SU-DHL-6 (cell line): ENCODE data around the gene ZNF831.

Source experiments
- H2AFZ ChIP-seq: fragments of 200-600 bp; sonication (generic); 2 replicates; pipeline ENCODE4 v1.6.1; 2014; ENCODE audit warnings: low read depth, mild to moderate bottlenecking, moderate library complexity, mixed read lengths, antibody characterized with exemption, low read length; ENCODE audit not compliant: severe bottlenecking
- H3F3A ChIP-seq: fragments of 200-600 bp; shearing (Covaris generic); 2 replicates; pipeline ENCODE4 v1.6.0; 2016; ENCODE audit warnings: antibody characterized with exemption, mild to moderate bottlenecking; ENCODE audit not compliant: insufficient read depth
- H3K27ac ChIP-seq: fragments of 200-600 bp; sonication (generic); 2 replicates; pipeline ENCODE4 v1.5.1; 2016; ENCODE audit warnings: low read depth, mild to moderate bottlenecking, low read length, moderate library complexity, mixed read lengths
- H3K27me3 ChIP-seq: fragments of 200-600 bp; sonication (generic), shearing (Covaris generic); 2 replicates; pipeline ENCODE4 v1.6.0; 2014; ENCODE audit warnings: mild to moderate bottlenecking, low read length
- H3K36me3 ChIP-seq: fragments of 200-600 bp; sonication (generic); 2 replicates; pipeline ENCODE4 v1.6.1; 2014; ENCODE audit warnings: mild to moderate bottlenecking, low read length, mixed read lengths
- H3K4me2 ChIP-seq: fragments of 300-600, 200-600 bp; shearing (Covaris generic), sonication (generic); 2 replicates; pipeline ENCODE4 v1.6.0; 2014; ENCODE audit warnings: low read length, low read depth, mild to moderate bottlenecking; ENCODE audit not compliant: poor library complexity, severe bottlenecking
- H3K4me3 ChIP-seq: fragments of 200-600 bp; sonication (generic); 2 replicates; pipeline ENCODE4 v1.5.1; 2014; ENCODE audit warnings: antibody characterized with exemption, low read length, mild to moderate bottlenecking, mixed read lengths; ENCODE audit not compliant: insufficient read depth, poor library complexity, severe bottlenecking
- H3K79me2 ChIP-seq: fragments of 200-600 bp; sonication (generic); 2 replicates; pipeline ENCODE4 v1.6.1; 2014; ENCODE audit warnings: mild to moderate bottlenecking, low read length, moderate library complexity; ENCODE audit not compliant: insufficient read depth
- H3K9ac ChIP-seq: fragments of 200-600 bp; sonication (generic); 2 replicates; pipeline ENCODE4 v1.7.0; 2014; ENCODE audit warnings: mild to moderate bottlenecking, low read length
- H3K9me2 ChIP-seq: fragments of 200-600 bp; sonication (generic); replicated peaks from 2 replicates; pipeline ENCODE4 v1.6.1; 2014; ENCODE audit warnings: low read length; ENCODE audit not compliant: insufficient read depth
- H3K9me3 ChIP-seq: fragments of 200-600 bp; sonication (generic); 2 replicates; pipeline ENCODE4 v1.6.1; 2014; ENCODE audit warnings: low read length, mixed read lengths; ENCODE audit not compliant: insufficient read depth
- H4K20me1 ChIP-seq: fragments of 200-600 bp; sonication (generic); 2 replicates; pipeline ENCODE4 v1.6.1; 2014; ENCODE audit warnings: low read depth, mild to moderate bottlenecking, antibody characterized with exemption, low read length, moderate library complexity, mixed read lengths
- CTCF ChIP-seq: fragments of 200-600 bp; sonication (generic); IDR thresholded peaks from one replicate; pipeline ENCODE4 v1.5.1; 2017; ENCODE audit warnings: antibody characterized with exemption, mild to moderate bottlenecking, low read length, moderate library complexity; ENCODE audit not compliant: insufficient read depth, poor library complexity, severe bottlenecking
- EZH2phosphoT487 ChIP-seq: fragments of 200-600 bp; sonication (generic), shearing (Covaris generic); conservative IDR thresholded peaks from 2 replicates; pipeline ENCODE4 v1.6.1; 2018; ENCODE audit warnings: mild to moderate bottlenecking, antibody characterized with exemption, low read length, moderate library complexity, mixed read lengths

The ZNF831 gene

DNA sequence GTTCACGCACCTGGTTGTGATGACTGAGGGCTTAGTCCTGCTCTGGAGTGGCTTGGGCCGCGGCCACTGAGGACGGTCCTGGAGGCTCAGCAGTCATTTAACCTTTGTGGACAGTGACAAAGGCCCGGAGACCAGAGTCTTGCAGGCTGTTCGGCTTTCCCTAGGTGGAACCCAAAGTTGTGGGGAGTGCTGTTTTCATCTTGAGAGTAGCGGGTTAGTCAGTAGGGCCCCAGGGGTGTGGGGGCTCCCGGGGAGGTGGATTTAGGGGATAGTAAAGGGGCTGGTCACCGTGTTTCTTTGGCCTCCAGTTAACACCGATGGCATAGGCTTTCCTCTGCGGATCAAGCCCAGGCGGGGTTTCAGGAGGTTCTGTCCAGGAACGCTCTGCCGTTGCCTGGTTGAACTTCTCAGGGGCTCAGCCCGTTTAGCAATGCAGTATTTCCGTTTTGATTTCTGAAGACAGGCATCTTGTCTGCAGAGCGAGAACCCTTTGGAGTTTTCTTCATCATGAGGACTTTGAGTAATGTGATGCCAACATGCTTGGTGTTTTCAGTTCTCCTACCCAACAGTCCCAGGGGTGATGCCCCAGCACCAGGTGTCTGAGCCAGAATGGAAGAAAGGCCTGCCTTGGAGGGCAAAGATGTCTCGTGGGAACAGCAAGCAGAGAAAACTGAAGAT, 31.8 kb downstream of the ZNF831 start:
- H3K36me3 ChIP-seq: no peaks in the 10 kb centered on the region
- H3K27me3 ChIP-seq: no peaks in the 10 kb centered on the region
- no peaks in the 10 kb centered on the region for H3K79me2 ChIP-seq
- no peaks in the 10 kb centered on the region for H3K9me2 ChIP-seq
- no peak overlapping the region for H3K27ac ChIP-seq
- H3K9ac ChIP-seq: no peak overlapping the region
- H4K20me1 ChIP-seq: no peaks in the 10 kb centered on the region
- H2AFZ ChIP-seq: no peak overlapping the region
- H3K9me3 ChIP-seq: no peaks in the 10 kb centered on the region
- H3F3A ChIP-seq: no peaks in the 10 kb centered on the region
- TF ChIP-seq CTCF (no peak), EZH2phosphoT487 (no peak)
- H3K4me3 ChIP-seq: no peak overlapping the region
- H3K4me2 ChIP-seq: no peak overlapping the region

GRCh38 chr20:59204165-59204894, 40.7 kb downstream of the ZNF831 start:
- Histone ChIP-seq H3K4me3 (no peak overlapping the region), H3K9me2 (no peaks in the 10 kb centered on the region), H4K20me1 (no peaks in the 10 kb centered on the region), H3K36me3 (no peaks in the 10 kb centered on the region), H3K27ac (no peak overlapping the region), H3K27me3 (no peaks in the 10 kb centered on the region), H3F3A (no peaks in the 10 kb centered on the region), H3K79me2 (no peaks in the 10 kb centered on the region), H2AFZ (no peak overlapping the region), H3K9me3 (no peaks in the 10 kb centered on the region), H3K4me2 (no peak overlapping the region), H3K9ac (no peak overlapping the region)
- no peak for TF ChIP-seq EZH2phosphoT487
- no peak for TF ChIP-seq CTCF

DNA sequence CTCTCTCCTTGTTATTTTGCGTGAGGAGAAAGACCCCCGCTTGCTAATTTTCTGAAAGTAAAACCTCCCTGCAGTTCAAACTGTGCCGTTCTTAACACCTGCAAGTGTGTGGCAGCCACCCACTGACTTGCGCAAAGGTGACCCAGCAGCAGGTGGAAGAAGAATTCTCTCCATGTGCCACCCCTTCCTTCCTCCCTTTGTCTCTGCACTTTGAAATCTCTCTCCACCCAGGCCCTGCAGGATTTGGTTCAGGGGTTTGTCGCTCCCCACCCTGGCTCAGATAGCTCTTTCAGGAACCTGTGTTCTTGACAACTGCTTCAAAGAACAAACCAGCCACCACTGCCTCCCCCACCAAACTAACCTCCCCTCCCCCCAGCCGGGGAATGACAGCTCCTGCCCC, 41.4 kb downstream of the ZNF831 start:
- Histone ChIP-seq H3K27me3 (no peaks in the 10 kb centered on the region), H3K36me3 (no peaks in the 10 kb centered on the region), H4K20me1 (no peaks in the 10 kb centered on the region), H3K79me2 (no peaks in the 10 kb centered on the region), H3K9me2 (no peaks in the 10 kb centered on the region), H3F3A (no peaks in the 10 kb centered on the region), H2AFZ (no peak overlapping the region), H3K9me3 (no peaks in the 10 kb centered on the region), H3K27ac (no peak overlapping the region), H3K4me2 (no peak overlapping the region), H3K9ac (no peak overlapping the region), H3K4me3 (no peak overlapping the region)
- no peak for TF ChIP-seq CTCF
- TF ChIP-seq EZH2phosphoT487: no peak
